SK-N-DZ (cell line): ENCODE data around the gene HMGCS2.
"Not testable (repeated sequence)": the region's sequence is repeated elsewhere in the genome, so short reads cannot be mapped to it uniquely, and the experiment has no call there.

Experiments
- DNase-seq: peaks from one replicate; pipeline ENCODE4 v3.0.0-alpha.2; 2015; ENCODE audit warnings: low spot score

Gene HMGCS2

DNA sequence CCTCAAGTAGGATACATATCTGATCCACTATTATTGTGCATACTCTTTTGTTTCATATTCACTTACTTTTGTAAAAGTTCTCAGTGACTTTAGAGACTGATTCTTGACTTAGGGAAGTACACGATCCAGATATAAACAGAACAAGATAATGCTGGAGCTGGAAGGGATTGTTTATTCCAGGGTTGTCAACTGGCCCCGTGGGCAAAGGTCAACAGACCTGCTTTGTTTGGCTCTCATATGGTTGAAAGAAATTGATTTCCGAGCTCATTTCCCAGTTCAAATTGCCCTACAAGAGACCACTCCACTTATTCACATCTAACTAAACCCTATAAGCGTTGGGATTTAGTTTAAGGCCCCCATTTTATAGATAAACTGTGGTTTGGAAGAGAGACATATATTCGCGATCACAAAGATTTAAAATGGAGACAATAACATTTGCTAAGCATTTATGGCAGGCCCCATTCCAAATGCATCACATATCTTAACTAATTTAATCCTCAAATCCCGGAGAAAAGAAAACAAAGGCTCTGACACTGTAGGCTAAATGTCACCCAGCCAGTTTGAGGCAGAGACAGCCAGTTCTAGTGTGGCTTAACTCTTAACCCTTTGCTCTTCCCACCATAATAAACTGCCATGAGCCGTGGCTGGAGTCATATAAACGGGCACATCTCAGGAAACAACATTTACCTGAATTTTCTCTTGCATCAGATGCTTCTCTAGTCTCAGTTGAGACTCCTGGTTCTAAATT lies 21.9 kb upstream of the HMGCS2 start:
- DNase-seq = no peak

DNA sequence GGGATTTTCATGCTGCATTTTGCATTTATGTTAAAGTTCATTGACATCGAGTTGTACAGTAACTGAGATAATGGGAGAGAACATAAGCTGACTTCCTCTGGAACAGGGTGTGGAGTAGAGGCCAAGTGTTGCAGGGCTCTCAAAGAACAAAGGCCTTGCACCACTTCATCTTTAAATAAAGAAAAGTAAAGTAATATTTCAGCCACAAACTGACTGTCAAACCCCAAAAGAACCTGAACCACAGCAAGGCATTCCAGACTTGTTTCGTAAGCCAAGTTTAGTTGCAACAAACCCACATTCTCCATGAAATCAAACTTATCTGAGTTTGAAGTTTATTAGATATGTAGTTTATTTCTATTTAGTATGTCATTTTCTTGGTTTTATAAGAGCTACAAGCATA lies 19.1 kb upstream of the HMGCS2 start:
- no peak for DNase-seq

DNA sequence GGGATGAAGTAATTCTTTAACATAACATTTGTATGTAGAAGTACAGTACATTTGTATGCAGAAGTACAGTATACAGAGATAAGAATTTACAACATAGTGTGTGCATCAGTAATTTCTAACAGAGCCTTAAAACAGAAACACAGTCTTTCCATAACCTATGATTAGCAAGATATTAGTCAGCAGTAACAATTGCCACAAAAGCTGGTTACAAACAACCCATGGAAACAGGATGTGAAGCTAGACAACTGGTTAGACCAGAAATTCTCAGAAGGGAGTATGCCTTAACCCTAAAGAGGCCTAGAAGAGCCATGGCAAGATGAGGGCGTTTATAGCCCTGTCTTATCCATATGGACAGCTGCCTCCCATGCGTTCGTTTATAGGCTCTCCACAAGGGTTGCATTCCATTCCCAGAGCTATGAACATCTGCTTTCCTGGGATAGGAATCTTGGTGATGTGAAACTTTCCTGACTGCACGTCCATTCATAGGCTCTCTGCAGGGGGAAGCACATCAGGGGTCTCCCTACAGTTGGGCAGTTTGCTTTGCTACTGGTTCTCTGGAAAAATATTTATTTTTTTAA lies 17.9 kb upstream of the HMGCS2 start:
- not testable (repeated sequence) for DNase-seq

DNA sequence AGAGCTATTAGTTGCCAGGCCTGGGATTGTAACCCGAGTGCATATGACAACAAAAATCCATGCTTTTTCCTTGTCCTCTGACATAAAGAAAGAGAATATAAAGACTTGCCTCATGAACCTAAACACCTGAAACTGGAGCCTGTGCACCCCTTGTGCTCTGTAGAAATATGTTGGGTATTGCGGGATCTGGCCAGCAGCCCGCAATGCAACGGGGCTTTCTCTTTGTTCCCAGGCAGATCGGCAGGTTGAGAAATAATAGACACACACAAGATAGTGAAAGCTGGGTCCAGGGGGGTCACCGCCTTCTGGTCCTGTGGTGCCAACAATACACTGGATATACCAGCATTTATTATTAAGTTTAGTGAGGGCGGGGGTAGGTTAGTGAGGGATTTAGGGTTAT lies 17.3 kb upstream of the HMGCS2 start:
- not testable (repeated sequence) for DNase-seq

DNA sequence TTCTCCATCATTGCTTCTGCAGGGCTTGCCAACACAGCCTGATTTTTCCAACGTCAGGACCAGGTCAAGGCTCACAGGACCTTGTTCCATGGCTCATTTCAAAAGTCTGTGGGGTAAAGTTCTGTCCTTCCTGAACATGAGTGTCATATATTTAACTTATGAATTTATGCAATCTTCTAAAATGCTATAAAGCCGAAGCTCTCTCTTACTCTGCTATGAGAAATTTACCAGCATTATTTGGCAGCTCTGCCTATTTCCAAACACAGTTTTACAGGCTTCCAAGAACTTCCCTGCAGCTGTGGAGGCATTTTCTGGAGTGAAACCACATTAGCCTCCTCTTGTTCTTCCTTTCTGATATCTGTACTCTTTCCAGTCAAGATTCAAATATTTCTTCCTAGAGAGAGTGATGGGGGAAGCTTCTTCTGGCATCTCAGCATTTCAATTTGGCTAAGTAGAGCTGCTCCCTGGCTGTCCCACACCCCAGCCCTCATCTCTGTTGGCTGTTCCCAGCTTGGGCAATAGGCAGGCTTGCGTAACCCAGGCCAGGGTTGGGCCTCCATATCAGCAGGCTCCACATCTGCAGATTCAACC lies 15.6 kb upstream of the HMGCS2 start:
- DNase-seq = no peak

DNA sequence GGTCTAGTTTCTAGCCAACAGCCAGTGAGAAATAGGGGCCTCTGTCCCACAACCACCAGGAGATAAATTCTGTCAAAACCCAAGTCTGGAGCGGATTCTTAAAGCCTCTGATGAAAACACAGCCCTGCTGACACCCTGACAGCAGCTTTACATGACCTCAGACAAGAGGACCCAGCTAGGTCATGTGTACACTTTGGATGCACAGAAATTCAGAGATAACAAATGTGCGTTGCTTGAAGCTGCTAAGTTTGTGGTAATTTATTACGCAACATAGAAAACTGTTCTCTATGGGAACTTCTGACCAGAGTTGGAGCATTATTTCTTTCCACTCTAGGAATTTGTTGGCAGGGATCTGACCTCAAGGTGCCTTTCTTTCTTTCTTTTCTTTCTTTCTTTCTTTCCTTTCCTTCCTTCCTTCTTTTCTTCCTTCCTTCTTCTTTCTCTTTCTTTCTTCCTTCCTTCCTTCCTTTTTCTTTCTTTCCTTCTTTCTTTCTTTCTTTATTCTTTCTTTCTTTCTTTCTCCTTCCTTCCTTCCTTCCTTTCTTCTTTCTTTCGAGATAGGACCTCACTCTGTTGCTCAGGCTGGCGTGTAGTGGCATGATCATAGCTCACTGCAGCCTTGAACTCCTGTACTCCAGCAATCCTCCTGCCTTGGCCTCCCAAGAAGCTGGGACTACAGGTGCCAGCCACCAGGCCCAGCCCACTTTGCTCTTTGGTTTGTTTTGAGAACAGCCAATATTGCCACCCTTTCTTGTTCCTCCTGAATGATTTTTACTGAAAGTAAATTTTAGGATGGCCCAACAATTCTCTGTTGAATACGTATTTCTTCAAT lies 14.9 kb upstream of the HMGCS2 start:
- DNase-seq = no peak

DNA sequence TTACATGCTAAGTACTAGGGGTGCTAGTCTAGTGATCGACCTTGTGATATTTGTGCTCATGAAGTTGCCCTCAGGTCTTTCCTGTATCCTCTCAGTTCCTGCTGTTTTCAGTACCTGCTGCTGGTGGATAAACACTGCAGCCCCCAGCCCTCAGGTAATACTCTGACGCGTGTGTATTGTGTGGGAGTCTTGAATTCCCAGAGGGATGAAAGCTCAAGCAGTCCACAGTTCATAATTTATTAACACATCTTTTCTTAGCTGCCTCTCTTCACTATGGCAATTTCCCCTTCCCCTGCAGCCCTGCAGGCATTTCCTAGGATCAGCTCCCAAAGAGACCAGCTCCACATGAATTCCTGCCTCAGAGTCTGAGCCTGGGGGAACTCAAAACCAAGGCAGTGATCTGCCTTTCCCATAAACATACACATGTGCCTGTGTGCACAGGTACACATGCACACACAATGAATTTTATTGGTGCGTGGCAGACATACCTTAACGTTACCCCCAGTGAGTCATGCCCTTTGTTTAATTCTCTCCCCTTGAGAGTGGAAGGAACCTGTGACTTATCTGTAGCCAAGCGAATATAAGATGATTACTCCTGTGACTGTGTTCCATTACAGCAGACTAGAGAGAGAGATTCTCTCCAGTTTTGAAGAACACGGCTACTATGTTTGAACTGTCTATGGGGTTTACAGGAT lies 14.1 kb upstream of the HMGCS2 start:
- DNase-seq = no peak

DNA sequence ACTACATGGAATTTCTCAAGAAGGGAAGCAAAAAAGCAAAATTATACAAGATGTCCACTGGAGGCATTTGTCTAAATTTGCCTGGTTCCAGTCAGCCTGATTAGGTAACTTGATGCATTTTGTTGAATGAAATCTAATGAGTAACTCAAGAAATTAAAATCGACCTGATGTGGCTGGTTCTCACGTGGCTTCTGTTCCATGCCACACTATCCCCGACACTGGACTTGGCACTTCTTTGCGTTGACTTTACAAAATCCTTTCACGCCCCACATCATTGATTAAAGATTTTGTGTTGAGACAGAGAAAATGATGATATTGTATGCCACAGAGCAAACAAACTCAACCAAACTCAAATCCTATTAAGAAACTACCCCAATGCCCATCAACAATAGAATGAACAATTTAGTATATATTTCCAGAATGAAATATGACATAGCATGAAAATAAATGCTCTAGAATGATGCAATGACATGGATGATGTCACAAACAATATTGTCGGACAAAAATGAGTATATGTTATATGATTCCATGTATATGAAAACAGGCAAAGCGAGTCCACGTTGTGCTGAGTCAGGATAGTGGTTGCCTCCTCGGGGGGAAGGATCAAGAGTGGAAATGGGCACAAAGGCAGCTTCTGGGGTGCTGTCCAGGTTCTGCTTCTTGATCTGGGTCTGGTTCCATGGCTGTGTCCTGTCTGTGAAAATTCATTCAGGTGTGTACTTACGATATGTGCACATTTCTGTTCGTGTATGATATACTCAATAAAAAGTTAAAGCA lies 12.9 kb upstream of the HMGCS2 start:
- DNase-seq = no peak

DNA sequence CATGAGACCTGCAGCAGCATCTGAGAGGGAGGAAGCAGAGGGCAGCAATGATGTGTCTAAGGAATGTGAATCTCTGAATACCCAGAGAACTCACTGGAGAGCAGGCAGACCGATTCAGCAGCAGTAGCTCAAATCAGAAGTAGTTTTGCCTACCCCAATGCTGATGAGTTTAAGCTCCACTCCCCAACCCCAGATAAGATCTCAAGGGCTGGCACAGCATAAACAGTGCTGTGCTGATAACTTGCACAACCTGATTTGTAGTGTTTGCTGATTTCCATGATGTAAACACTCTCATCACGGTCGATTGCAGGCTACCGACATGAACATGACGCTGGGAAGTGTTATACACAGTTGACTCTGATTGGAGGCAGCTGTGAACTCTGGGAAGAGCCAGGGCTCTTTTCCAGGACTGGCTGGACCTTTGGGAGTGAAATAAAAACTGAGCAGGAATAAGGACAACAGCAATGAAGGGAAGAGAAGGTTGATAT lies 11.2 kb upstream of the HMGCS2 start:
- peak; percentile 35 for DNase-seq

DNA sequence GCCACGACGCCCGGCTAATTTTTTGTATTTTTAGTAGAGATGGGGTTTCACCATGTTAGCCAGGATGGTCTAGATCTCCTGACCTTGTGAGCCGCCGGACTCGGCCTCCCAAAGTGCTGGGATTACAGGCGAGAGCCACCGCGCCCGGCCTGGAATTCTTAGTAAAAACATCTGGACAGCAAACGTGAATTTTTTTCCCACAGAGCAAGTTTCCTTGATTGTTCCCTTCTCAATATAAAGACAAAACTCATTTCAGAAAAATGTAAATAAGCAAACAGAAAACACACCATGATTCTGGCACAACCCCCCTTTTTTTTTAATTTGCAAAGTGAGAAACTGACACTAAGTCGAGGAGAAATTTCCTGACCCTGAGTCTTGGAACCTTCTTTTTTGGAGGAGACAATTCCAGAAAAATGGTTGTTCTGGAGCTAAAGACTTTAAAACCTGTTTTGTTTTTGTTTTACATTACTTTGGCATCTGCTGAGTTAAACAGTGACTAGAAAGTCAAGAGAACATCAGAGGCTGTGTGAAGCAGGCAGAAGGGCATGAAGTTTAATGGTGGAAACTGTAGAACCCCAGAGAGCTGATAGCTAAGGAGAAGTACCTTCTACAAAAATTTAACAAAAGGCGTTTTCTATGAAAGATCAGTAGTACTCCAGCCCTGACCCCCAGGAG lies 10.3 kb upstream of the HMGCS2 start:
- DNase-seq = no peak

DNA sequence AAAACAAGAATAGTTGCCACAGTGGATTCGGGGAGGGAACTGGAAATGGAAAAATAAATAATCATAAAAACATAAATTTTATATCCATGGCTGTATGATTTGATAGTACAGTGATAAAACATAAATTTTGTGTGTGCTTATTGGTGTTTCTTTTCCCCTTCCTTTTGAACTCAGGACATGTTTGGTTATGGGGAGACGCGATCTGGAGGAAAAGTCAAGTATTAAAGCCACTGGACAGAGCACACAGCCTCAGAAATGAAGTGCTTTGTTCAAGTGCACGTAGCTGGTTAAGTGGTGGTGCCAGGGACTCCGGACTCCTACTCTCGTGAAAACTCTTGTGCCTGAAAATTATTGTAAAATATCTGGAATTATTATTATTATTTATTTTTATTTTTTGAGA lies 9.7 kb upstream of the HMGCS2 start:
- DNase-seq = no peak

DNA sequence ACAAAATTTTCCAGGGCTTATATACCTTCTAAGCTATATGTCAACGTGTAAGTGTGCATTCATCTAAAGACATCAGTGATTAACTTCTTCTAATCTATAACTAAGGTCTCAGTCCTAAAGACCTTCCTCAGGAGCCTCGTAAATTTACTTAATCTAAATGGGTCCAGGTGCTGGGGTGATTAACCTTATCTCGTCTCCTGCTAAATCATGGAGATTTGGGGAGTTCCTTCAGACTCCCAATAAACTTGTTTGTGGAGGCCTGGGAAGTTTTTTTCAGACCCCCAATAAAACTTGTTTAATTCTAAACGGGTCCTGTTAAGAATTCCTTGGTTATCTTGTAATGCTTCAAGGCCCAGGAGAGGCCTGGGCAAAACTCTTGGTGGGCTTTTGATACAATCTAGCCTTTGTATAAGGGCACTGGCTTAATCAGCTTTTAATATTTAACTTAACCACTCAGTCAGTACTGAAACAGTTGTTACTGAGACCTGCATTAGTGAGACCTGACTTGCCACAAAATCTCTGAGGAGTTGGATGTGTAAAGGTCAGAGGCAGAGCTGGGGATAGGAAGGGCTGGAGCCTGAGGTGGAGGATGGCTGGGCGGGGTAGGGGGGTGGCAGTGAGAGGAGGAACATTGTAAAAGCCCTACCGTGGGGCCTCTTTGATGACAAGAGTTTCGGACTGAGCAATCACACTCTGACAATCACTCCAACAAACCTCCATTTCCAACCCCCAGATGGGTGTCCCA lies 6.2 kb upstream of the HMGCS2 start:
- no peak for DNase-seq

DNA sequence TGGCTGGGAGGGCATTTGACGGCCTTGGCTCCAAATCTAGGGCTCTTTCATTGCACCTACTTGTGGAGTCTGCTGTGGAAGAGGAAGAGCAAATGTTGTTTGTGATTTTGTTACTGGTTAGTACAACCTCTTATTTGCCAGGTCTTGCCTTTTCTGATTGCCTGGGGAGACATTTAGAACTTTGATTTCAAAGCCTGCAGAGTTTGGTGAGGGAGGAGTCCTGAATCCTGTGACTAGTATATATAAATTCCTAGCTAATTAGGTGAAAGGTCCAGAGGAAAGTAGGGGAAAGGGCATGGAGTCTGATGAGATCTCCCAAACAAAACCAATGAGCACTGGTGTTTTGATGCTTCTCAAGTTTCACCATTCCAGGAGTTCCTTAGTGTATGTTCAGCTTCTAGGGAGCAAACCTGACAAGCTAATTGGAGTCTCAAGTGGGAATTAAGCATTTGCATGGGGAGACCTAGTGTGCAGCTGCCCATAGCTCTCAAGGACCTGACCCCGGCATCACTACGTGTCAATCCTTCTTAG lies 5.1 kb upstream of the HMGCS2 start:
- DNase-seq = peak; percentile 67

DNA sequence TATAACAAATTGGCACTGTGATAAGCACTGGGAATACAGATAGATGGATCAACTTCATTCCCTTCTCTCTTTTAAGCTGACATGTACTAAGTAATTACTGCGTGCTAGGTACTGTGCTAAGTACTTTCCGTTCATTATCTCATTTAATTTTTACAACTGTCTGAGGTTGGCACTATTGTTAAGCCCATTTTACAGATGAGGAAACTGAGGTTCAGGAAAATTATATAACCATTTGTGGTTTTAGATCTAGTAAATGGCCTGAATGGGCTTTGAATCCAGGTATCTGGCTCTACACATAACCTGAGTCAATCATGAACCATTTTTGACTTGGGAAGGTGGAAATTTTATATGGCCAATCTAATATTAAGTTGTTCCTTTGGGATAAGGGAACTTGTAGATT lies 3.6 kb upstream of the HMGCS2 start:
- DNase-seq = no peak

DNA sequence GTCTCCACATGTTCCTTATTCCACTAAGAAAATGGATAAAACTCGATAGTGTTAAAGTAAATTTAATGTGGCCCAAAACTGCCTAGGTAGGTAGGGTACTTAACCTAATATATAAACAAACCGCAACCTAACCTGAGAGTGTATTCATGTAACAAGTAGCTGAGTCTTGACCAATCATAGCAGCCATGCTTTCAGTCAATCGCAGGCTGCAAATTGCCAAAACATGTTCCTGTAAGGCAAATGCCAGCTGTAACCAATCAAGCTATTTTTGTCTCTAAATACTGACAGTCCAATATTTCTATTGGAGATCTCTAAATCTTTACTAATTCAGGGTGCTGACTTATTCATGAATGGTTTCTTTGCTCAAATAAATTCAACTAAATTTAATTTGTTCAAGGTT lies 3.1 kb upstream of the HMGCS2 start:
- no peak for DNase-seq

DNA sequence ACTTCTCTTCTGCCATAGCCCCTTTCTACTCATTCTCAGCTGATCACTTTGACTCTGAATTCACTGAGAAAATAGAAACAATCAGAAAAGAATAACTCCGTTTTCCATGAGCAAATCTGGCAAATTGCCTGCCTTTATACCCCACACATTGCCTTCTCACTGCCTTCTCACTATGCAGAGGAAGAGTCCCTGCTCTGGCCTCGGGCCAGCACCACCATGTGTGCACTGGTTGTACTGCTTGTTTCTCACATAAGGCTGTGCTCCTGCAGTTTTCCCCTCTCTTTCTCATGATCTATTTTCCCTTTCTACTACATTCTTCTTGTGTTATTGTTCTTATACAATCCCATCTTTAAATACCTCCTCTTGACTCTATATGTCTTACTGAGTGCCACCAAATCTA lies 2.3 kb upstream of the HMGCS2 start:
- no peak for DNase-seq

DNA sequence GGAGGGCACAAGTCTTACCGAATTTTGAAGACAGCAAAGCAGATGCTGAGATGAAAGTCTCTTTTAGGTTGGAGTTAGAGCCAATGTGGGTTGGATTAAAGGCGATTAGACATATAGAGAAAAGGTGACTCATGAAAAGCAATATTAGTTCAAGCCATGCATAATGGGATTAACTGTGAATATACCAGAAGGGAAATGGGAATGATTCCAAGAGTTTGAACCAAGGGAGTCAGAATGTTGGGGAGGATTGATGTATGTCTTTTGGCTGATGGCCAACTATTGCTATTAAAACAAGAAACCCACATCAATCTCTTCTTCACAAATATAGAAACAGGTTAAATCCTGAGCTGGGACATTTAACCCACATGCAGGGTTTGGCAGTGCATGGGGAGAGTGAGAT lies 1.2 kb downstream of the HMGCS2 start:
- DNase-seq = no peak

DNA sequence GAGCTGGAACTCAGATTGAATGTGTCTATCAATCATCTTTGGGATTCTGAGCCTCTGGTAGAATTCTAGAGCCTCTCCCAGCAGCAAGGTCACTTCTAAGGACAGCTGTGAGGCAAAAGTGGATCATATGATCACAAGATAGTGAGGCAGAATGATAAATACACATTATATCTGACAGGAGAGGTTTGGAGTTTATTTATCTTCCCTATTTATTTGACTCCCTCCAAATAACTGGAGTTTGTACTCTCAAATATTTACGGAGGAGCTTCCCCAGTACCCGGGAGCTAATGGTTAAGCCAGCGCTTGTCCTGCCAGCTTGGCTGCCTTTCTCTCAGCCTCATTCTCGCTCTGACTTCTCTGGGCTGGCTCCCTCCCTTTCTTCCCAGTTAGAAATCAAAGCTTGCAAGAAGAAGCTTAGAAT lies 2.3 kb downstream of the HMGCS2 start:
- DNase-seq = no peak

DNA sequence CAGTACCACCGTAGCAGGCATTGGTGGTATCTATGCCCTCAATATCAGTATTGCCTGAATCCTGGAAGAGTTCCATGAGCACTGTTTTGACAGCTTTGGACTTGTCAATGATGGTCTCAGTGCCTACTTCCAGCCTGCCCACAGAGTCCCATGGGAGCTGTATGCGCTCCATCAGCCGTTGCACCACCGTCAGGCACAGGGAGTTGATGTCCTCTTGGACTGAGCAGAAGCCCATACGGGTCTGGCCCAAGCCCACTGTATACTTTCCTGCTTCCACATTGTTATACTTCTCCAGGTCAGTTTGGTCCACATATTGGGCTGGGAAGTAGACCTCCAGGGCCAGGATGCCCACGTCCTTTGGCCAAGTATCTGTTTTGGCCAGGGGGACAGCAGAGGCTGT lies 4.5 kb downstream of the HMGCS2 start:
- DNase-seq = no peak
